ENCODE measurements around the gene EML6.

DNA sequence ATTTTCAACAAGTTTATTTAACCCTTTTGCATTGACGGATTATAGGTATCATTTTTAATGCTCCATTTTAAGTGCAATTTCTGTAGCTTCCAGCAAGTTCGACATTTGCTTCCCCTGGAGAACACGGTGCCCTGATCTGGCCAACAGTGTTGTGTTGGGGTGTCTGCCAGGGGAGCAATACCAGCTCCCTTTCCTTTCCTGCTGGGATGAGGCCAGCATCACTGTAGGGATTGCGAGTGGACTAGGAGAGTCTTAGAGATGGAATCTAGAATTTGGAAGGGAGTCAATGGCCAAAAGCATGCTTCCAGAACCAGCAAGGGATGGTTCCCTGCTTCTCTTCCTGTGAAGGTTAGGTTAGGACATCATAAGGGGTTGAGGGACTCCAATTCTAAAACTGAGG is 191.6 kb downstream of the EML6 start:
- TF ChIP-seq, protein P1, sequence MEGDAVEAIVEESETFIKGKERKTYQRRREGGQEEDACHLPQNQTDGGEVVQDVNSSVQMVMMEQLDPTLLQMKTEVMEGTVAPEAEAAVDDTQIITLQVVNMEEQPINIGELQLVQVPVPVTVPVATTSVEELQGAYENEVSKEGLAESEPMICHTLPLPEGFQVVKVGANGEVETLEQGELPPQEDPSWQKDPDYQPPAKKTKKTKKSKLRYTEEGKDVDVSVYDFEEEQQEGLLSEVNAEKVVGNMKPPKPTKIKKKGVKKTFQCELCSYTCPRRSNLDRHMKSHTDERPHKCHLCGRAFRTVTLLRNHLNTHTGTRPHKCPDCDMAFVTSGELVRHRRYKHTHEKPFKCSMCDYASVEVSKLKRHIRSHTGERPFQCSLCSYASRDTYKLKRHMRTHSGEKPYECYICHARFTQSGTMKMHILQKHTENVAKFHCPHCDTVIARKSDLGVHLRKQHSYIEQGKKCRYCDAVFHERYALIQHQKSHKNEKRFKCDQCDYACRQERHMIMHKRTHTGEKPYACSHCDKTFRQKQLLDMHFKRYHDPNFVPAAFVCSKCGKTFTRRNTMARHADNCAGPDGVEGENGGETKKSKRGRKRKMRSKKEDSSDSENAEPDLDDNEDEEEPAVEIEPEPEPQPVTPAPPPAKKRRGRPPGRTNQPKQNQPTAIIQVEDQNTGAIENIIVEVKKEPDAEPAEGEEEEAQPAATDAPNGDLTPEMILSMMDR (IDR thresholded peaks at IDR 0.05; ENCODE audit: low read depth, low read length): no peak
- TF ChIP-seq EZH2phosphoT487 (IDR thresholded peaks at IDR 0.05; ENCODE audit: low read depth): no peak
